Gastroesophageal sphincter (tissue), 3 donors: ENCODE data around the gene EBP.

Experiments
- EP300 ChIP-seq: sonication (generic); formaldehyde crosslinking; IDR thresholded peaks from one replicate; pipeline ENCODE4 v1.6.1; 2017; ENCODE audit warnings: antibody characterized with exemption, mild to moderate bottlenecking
- POLR2A ChIP-seq, 2 donors: fragments of 450-650 bp; IDR thresholded peaks; one replicate each; pipeline ENCODE4 v1.6.1; 2017; ENCODE audit warnings: antibody characterized with exemption in 2 of 2, mild to moderate bottlenecking in 2 of 2, moderate library complexity in 1 of 2
- POLR2AphosphoS5 ChIP-seq: sonication (generic); formaldehyde crosslinking; IDR thresholded peaks from one replicate; pipeline ENCODE4 v1.6.1; 2017; ENCODE audit warnings: antibody characterized with exemption
- TF ChIP-seq, protein P1 (sequence below), 4 experiments: fragments of 200-600 bp in 2 of 4; fragments of 450-650 bp in 2 of 4; sonication (generic) in 1 of 4; IDR thresholded peaks; one replicate each; pipeline ENCODE4 v1.5.1; 2017 to 2019; ENCODE audit warnings: antibody characterized with exemption in 4 of 4, mild to moderate bottlenecking in 2 of 4, moderate library complexity in 2 of 4

DNA sequence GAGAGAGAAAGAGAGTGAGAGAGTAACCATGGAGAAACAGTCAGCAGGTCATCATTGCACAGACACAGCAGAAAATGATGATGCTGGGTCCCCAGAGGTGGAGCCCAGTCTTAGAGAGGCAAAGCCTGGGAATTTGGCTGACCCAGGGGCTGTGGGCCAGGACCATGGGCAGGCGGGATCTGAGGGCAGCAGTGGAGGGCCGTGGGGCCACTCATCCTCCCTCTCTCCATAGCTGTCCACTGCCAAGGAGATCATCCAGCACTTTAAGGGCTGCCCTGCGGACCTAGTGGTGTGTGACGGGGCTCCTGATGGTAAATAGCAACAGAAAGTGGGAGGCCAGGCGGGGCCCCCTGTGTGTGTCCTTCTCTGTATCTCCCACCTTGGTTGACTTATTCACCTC is 42.8 kb upstream of the EBP start:
- TF ChIP-seq POLR2A (IDR thresholded peaks at IDR 0.05) (no peak), EP300 (no peak), POLR2AphosphoS5 (no peak)
- TF ChIP-seq, protein P1, sequence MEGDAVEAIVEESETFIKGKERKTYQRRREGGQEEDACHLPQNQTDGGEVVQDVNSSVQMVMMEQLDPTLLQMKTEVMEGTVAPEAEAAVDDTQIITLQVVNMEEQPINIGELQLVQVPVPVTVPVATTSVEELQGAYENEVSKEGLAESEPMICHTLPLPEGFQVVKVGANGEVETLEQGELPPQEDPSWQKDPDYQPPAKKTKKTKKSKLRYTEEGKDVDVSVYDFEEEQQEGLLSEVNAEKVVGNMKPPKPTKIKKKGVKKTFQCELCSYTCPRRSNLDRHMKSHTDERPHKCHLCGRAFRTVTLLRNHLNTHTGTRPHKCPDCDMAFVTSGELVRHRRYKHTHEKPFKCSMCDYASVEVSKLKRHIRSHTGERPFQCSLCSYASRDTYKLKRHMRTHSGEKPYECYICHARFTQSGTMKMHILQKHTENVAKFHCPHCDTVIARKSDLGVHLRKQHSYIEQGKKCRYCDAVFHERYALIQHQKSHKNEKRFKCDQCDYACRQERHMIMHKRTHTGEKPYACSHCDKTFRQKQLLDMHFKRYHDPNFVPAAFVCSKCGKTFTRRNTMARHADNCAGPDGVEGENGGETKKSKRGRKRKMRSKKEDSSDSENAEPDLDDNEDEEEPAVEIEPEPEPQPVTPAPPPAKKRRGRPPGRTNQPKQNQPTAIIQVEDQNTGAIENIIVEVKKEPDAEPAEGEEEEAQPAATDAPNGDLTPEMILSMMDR (IDR thresholded peaks at IDR 0.05) = no peak
